GM12878 (cell line): ENCODE results near the gene STRA8. TPM values are rescaled to one million over a fixed set of nuclear protein-coding genes. Genes with fewer than 3 reads are reported as not detected.

Experiments
- ATAC-seq: fragments of 200-7000 bp; cut with Tn5 transposase; 3 replicates; pipeline ENCODE4 v1.9.1; 2020; ENCODE audit warnings: mild to moderate bottlenecking, moderate library complexity
- BruUV-seq: library from RNA; stranded (reverse); fragments of 400-500 nt; replicated peaks from 2 replicates; lab custom pipeline; 2021; lab: Mats Ljungman, UMichigan
- CTCF ChIA-PET: fragments of 300-600 bp; sonication (Branson Sonifier 250); formaldehyde crosslinking; extraction: SDS; loops from one replicate; lab custom pipeline; 2021; ENCODE audit warnings: inconsistent platforms; lab: Yijun Ruan, JAX
- POLR2A ChIA-PET: fragments of 350-600 bp; formaldehyde crosslinking; extraction: SDS; loops from one replicate; lab custom pipeline; 2021; ENCODE audit warnings: inconsistent platforms; lab: Charles Lee
- RAD21 ChIA-PET: fragments of 300-600 bp; sonication (Branson Sonifier 250); formaldehyde crosslinking; loops from one replicate; lab custom pipeline; 2023; ENCODE audit warnings: antibody characterized with exemption; ENCODE audit not compliant: unreplicated experiment; lab: Charles Lee
- SMC1A ChIA-PET: fragments of 300-600 bp; sonication (Branson Sonifier 250); formaldehyde crosslinking; loops from one replicate; lab custom pipeline; 2023; ENCODE audit not compliant: unreplicated experiment, uncharacterized antibody; lab: Charles Lee
- DNase-seq: peaks from one replicate; pipeline ENCODE4 v3.0.0-alpha.2; 2011; ENCODE audit warnings: low read depth, low spot score
- FAIRE-seq: peaks from 3 replicates; lab custom pipeline; 2011; peaks lifted over from hg19 to GRCh38; lab: Jason Lieb, UNC
- H2AFZ ChIP-seq: 2 replicates; pipeline ENCODE4 v1.6.0; 2011; ENCODE audit warnings: low read depth, low read length, control low read depth; ENCODE audit not compliant: control insufficient read depth
- H3K27ac ChIP-seq: 2 replicates; pipeline ENCODE4 v1.5.1; 2011; ENCODE audit warnings: control low read depth; ENCODE audit not compliant: control insufficient read depth, insufficient read depth
- H3K27me3 ChIP-seq, 2 experiments: replicated peaks in 1 of 2; 2 replicates each; pipeline versions ENCODE4 v1.6.0 to v1.6.1; 2011; ENCODE audit warnings: low read length in 1 of 2; ENCODE audit not compliant: control insufficient read depth in 2 of 2, insufficient read depth in 2 of 2
- H3K36me3 ChIP-seq, 2 experiments: 2 replicates each; pipeline ENCODE4 v1.5.1; 2011; ENCODE audit warnings: low read length in 1 of 2; ENCODE audit not compliant: control insufficient read depth in 2 of 2, insufficient read depth in 2 of 2
- H3K4me1 ChIP-seq: 2 replicates; pipeline ENCODE4 v1.6.1; 2011; ENCODE audit warnings: mild to moderate bottlenecking, low read length, moderate library complexity, mixed read lengths; ENCODE audit not compliant: control insufficient read depth, insufficient read depth
- H3K4me2 ChIP-seq: 2 replicates; pipeline ENCODE4 v1.6.0; 2011; ENCODE audit warnings: control low read depth; ENCODE audit not compliant: control insufficient read depth, insufficient read depth
- H3K4me3 ChIP-seq: fragments of 200-600 bp; sonication (generic); 2 replicates; pipeline ENCODE4 v1.5.1; 2016
- H3K79me2 ChIP-seq: 2 replicates; pipeline ENCODE4 v1.6.0; 2011; ENCODE audit warnings: low read length; ENCODE audit not compliant: control insufficient read depth, insufficient read depth
- H3K9ac ChIP-seq: 2 replicates; pipeline ENCODE4 v1.8.0; 2011; ENCODE audit warnings: low read length, control low read depth, mixed read lengths; ENCODE audit not compliant: control insufficient read depth, insufficient read depth
- H3K9me3 ChIP-seq: replicated peaks from 3 replicates; pipeline ENCODE4 v1.5.1; 2011; ENCODE audit warnings: mild to moderate bottlenecking, low read length; ENCODE audit not compliant: control insufficient read depth, insufficient read depth
- H4K20me1 ChIP-seq: 2 replicates; pipeline ENCODE4 v1.6.0; 2011; ENCODE audit not compliant: control insufficient read depth, insufficient read depth
- BACH1 ChIP-seq: fragments of 450-650 bp; IDR thresholded peaks from 2 replicates; pipeline ENCODE4 v1.6.1; 2017; ENCODE audit warnings: mild to moderate bottlenecking, borderline replicate concordance
- BHLHE40 ChIP-seq, 2 experiments: fragments of 450-650 bp in 1 of 2; IDR thresholded peaks; 2 replicates each; pipeline ENCODE4 v1.6.1; 2011 to 2017; ENCODE audit warnings: low read depth in 2 of 2, borderline replicate concordance in 1 of 2, improper control_type of control experiment in 1 of 2, low read length in 1 of 2, mild to moderate bottlenecking in 1 of 2
- BRCA1 ChIP-seq: IDR thresholded peaks from 2 replicates; pipeline ENCODE4 v1.6.1; 2011; ENCODE audit warnings: low read depth, low read length, improper control_type of control experiment
- CHD4 ChIP-seq: fragments of 200-600 bp; sonication (generic); IDR thresholded peaks from 2 replicates; pipeline ENCODE4 v1.6.1; 2016; ENCODE audit warnings: mild to moderate bottlenecking
- FOS ChIP-seq: IDR thresholded peaks from 3 replicates; pipeline ENCODE4 v1.6.1; 2011; ENCODE audit warnings: borderline replicate concordance; ENCODE audit not compliant: insufficient read length; ENCODE audit errors: extremely low read depth
- NRF1 ChIP-seq: conservative IDR thresholded peaks from 2 replicates; pipeline ENCODE4 v1.6.1; 2011; ENCODE audit warnings: mild to moderate bottlenecking, low read depth, low read length, improper control_type of control experiment
- POLR2AphosphoS2 ChIP-seq: IDR thresholded peaks from 2 replicates; pipeline ENCODE4 v1.6.1; 2011; ENCODE audit warnings: low read depth, mild to moderate bottlenecking, low read length, improper control_type of control experiment, moderate library complexity
- TCF7 ChIP-seq: IDR thresholded peaks from 2 replicates; pipeline ENCODE4 v1.6.1; 2014; ENCODE audit warnings: antibody characterized with exemption, borderline replicate concordance
- ZBTB40 ChIP-seq: fragments of 450-650 bp; IDR thresholded peaks from 2 replicates; pipeline ENCODE4 v1.6.1; 2016; ENCODE audit warnings: mild to moderate bottlenecking, moderate library complexity, borderline replicate concordance
- WGBS: methylation state at CpG from one replicate; pipeline ENCODE4 v1.1.6; 2016; ENCODE audit warnings: low lambda C conversion rate; ENCODE audit not compliant: insufficient replicate concordance, insufficient coverage; ENCODE audit errors: missing lambda C conversion rate; 5-methylcytosine and 5-hydroxymethylcytosine counted together
- in situ Hi-C: fragments of 300-500 bp; cut with MboI; formaldehyde crosslinking; loops from 9 replicates; pipeline ENCODE4 v1.14.3; 2018; ENCODE audit warnings: mixed read lengths
- intact Hi-C: fragments of 100-400 bp; cut with micrococcal nuclease; formaldehyde crosslinking; loops from one replicate; pipeline ENCODE4 v1.14.2; 2022; ENCODE audit not compliant: unreplicated experiment
- polyA plus RNA-seq, 11 experiments: library from polyadenylated mRNA; depleted of rRNA in 4 of 11; unstranded in 6 of 11; stranded (reverse) in 5 of 11; fragments of >200 nt; fragmentation: Nextera tagmentation in 4 of 11; fragmentation: Illumina TruSeq in 1 of 11; extraction: Ambion mirVana in 4 of 11; extraction: Trizol in 1 of 11; gene quantifications; 1 replicate in 1 of 11; 2 replicates in 10 of 11; pipeline versions ENCODE4 v1.2.1 to v1.2.3, GENCODE V29; 2011 to 2016; ENCODE audit warnings: inconsistent platforms in 2 of 11, missing spikeins in 2 of 11, low read depth in 1 of 11
- total RNA-seq, 4 experiments: library from RNA; depleted of rRNA in 3 of 4; stranded (reverse); fragments of >200 nt in 3 of 4; fragmentation: Illumina TruSeq in 1 of 4; extraction: Trizol in 1 of 4; gene quantifications; 2 replicates each; pipeline versions ENCODE4 v1.2.1 to v1.2.3, GENCODE V29; 2013 to 2021

Gene STRA8
- total and polyA plus RNA-seq, 10 of the 15 experiments (the other 5 are each of a cell fraction or from before 2014, with no cell fraction given): 0.15 TPM; not detected in 9

GRCh38 chr7:135283959-135284638 lies 50.5 kb downstream of the STRA8 start:
- 62% methylated on average over 4 of the region's 4 CpGs for WGBS
- ChIA-PET CTCF (interaction anchor here (0.7 to 7.4 kb wide), 5 partner anchors 10 to 360 kb away, joined by 3 to 105 read pairs (median 3); no protein-coding TSS in a partner anchor), RAD21 (interaction anchor here (1.0 kb wide), 1 partner anchor 52 kb away, joined by 3 read pairs; no protein-coding TSS in a partner anchor), SMC1A (no interaction called here), POLR2A (no interaction called here)
- in situ Hi-C loops (no loop called here), intact Hi-C loops (no loop called here)
- TF ChIP-seq BHLHE40 (IDR thresholded peaks at IDR 0.05; ENCODE audit: borderline replicate concordance in 1 of 2, low read depth in 2 of 2, low read length in 1 of 2): no peak
- TF ChIP-seq CHD4: no peak
- TF ChIP-seq NRF1: no peak
- TF ChIP-seq TCF7: no peak
- TF ChIP-seq BRCA1: no peak
- no peak for TF ChIP-seq BACH1
- TF ChIP-seq FOS: no peak
- TF ChIP-seq POLR2AphosphoS2: no peak
- no peak for TF ChIP-seq ZBTB40
- Histone ChIP-seq H3K4me2 (no peak overlapping the region), H4K20me1 (no peaks in the 10 kb centered on the region), H3K4me1 (no peaks in the 10 kb centered on the region), H3K27me3 (no peaks in the 10 kb centered on the region), H3K27ac (no peak overlapping the region), H3K9ac (no peak overlapping the region), H3K4me3 (no peak overlapping the region), H3K36me3 (no peaks in the 10 kb centered on the region), H3K79me2 (no peaks in the 10 kb centered on the region), H3K9me3 (no peaks in the 10 kb centered on the region), H2AFZ (no peak overlapping the region)
- BruUV-seq: no TSS peak
- FAIRE-seq: no peak
- no peak for DNase-seq
- no peak for ATAC-seq
